Peyer's patch (tissue), 4 donors: ENCODE results near the gene LIPC. TPM values are rescaled to one million over a fixed set of nuclear protein-coding genes. Genes with fewer than 3 reads are reported as not detected.

Experiments
- DNase-seq, 3 donors: peaks; one replicate each; pipeline ENCODE4 v3.0.0-alpha.2; 2017 to 2019
- H3K27ac ChIP-seq, 4 donors: fragments of 200-600 bp; sonication (generic); one replicate each; pipeline ENCODE4 v1.5.1; 2016 to 2019
- H3K27me3 ChIP-seq, 2 donors: fragments of 200-600 bp; sonication (generic); one replicate each; pipeline ENCODE4 v1.5.1; 2019
- H3K36me3 ChIP-seq, 3 donors: fragments of 200-600 bp; sonication (generic); one replicate each; pipeline ENCODE4 v1.5.1; 2016 to 2019
- H3K4me1 ChIP-seq, 4 donors: fragments of 200-600 bp; sonication (generic); one replicate each; pipeline ENCODE4 v1.5.1; 2016 to 2019
- H3K4me3 ChIP-seq, 4 donors: fragments of 200-600 bp; sonication (generic); 1 replicate in 3 of 4; 2 replicates in 1 of 4; pipeline ENCODE4 v1.5.1; 2016 to 2019; ENCODE audit warnings: mild to moderate bottlenecking in 1 of 4
- H3K9me3 ChIP-seq, 4 donors: fragments of 200-600 bp; sonication (generic); one replicate each; pipeline ENCODE4 v1.5.1; 2016 to 2019; ENCODE audit warnings: mild to moderate bottlenecking in 1 of 4
- POLR2A ChIP-seq, 2 donors: fragments of 450-650 bp; IDR thresholded peaks; one replicate each; pipeline ENCODE4 v1.5.1; 2017; ENCODE audit warnings: antibody characterized with exemption in 2 of 2, mild to moderate bottlenecking in 2 of 2, moderate library complexity in 2 of 2
- total RNA-seq, 4 donors: library from RNA; depleted of rRNA; stranded (reverse); fragments of >200 nt; gene quantifications; one replicate each; pipeline ENCODE4 v1.1.0, GENCODE V29; 2016
- TF ChIP-seq, protein P1 (sequence below), 6 experiments: fragments of 450-650 bp in 4 of 6; fragments of 200-600 bp in 2 of 6; sonication (generic) in 1 of 6; IDR thresholded peaks; one replicate each; pipeline ENCODE4 v1.5.1; 2017 to 2019; ENCODE audit warnings: antibody characterized with exemption in 6 of 6, mild to moderate bottlenecking in 3 of 6, moderate library complexity in 1 of 6

The LIPC gene
- total RNA-seq, 4 donors from 2014 or later, result 0.40 to 8.9 (median 1.0) TPM; not detected in 1

DNA sequence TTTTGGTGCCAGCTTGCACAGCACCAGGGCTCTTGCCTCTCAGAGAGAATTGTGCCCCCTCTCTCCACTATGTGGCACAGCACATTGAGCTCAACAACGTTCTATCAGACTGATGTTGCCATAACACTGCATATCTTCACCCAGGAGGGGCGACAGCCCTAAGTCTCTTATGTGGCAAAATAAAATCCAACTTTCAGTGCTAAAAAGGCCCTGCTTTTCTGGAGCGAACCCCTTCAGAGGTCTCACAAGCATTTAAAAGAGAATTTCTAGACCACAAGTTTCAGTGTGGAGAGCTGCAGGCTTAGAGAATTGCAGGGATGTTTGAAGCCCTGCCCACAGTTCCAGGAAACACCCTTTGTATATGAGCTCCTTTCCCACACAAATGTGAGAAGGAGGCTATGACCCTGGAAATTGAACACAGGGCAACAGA, 85.5 kb downstream of the LIPC start:
- no peak overlapping the region for H3K4me3 ChIP-seq
- no peaks in the 10 kb centered on the region for H3K4me1 ChIP-seq
- TF ChIP-seq, protein P1, sequence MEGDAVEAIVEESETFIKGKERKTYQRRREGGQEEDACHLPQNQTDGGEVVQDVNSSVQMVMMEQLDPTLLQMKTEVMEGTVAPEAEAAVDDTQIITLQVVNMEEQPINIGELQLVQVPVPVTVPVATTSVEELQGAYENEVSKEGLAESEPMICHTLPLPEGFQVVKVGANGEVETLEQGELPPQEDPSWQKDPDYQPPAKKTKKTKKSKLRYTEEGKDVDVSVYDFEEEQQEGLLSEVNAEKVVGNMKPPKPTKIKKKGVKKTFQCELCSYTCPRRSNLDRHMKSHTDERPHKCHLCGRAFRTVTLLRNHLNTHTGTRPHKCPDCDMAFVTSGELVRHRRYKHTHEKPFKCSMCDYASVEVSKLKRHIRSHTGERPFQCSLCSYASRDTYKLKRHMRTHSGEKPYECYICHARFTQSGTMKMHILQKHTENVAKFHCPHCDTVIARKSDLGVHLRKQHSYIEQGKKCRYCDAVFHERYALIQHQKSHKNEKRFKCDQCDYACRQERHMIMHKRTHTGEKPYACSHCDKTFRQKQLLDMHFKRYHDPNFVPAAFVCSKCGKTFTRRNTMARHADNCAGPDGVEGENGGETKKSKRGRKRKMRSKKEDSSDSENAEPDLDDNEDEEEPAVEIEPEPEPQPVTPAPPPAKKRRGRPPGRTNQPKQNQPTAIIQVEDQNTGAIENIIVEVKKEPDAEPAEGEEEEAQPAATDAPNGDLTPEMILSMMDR (IDR thresholded peaks at IDR 0.05), result no peak
- TF ChIP-seq POLR2A (IDR thresholded peaks at IDR 0.05), result no peak
- no peak overlapping the region for H3K27ac ChIP-seq
- no peaks in the 10 kb centered on the region for H3K36me3 ChIP-seq
- H3K27me3 ChIP-seq, result no peaks in the 10 kb centered on the region
- no peak for DNase-seq
- H3K9me3 ChIP-seq, result no peaks in the 10 kb centered on the region

DNA sequence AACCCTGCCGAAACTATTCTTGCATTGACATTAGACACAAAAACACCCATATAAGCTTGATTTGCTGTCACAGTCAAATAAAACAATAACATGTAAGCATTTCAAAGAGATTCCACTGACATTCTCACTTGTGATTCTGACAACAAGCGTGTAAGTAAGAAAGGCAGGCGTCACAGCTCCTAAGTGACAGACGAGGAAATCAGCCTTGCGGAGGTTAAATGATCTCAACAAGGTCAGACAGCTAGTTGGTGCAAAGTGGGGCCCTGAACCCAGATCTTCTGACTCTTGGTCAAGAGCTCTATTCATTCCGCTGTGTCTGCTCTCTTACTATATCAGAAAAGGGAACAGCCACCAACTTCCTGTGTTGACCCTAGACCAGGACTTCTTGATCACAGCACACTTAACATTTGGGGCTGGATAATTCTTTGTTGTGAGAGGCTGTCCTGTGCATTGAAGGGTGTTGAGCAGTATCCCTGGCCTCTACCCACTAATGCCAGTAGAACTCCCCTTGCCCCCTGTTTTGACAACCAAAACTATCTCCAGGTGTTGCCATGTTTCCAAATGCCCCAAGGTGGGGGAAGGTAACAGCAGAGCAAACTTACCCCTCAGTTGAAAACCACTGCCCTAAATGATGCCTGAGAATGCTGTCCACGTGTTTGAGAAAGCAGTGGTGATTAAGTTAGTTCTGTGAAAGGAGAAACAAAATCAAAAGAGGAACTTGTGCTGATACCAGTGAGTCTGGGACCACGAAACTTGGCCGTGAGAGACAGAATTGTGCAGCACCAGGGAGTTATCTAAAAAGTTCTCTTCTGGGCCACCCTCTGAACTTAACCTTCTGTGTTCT, 86.1 kb downstream of the LIPC start:
- no peak overlapping the region for H3K4me3 ChIP-seq
- peak overlapping the region in 1 of 4 donors; percentile 18 for H3K27ac ChIP-seq
- no peaks in the 10 kb centered on the region for H3K27me3 ChIP-seq
- no peaks in the 10 kb centered on the region for H3K36me3 ChIP-seq
- no peak for TF ChIP-seq POLR2A (IDR thresholded peaks at IDR 0.05)
- TF ChIP-seq, protein P1 (IDR thresholded peaks at IDR 0.05), result no peak
- H3K9me3 ChIP-seq, result no peaks in the 10 kb centered on the region
- no peak for DNase-seq
- no peaks in the 10 kb centered on the region for H3K4me1 ChIP-seq

- Histone ChIP-seq H3K27me3 (no peaks in the 10 kb centered on the region), H3K9me3 (no peaks in the 10 kb centered on the region), H3K27ac (no peak overlapping the region), H3K36me3 (no peaks in the 10 kb centered on the region), H3K4me1 (no peaks in the 10 kb centered on the region), H3K4me3 (no peak overlapping the region)
- TF ChIP-seq, protein P1 (IDR thresholded peaks at IDR 0.05), result no peak
- TF ChIP-seq POLR2A (IDR thresholded peaks at IDR 0.05), result no peak
- no peak for DNase-seq
Observed at GRCh38 chr15:58518626-58519025, 86.8 kb downstream of the LIPC start.

DNA sequence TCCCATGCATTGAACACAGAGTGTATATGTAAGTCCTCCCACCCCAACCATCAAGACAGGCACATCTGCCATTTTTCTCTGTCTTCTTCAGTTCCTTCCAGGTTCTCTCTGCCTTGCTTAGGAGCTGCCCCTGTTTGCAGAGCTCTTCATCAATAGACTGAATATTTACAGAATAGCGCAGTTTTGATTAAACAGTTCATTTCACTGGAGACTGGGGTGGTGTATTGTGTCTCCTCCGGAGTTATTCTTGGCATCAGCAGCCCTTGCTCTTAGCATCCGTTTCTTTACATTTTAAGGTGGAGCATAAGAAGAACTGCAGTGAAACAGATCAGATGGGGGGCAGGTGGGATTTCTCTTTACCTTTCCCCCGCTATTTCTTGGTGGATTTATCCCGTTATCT, 87.7 kb downstream of the LIPC start:
- DNase-seq, result no peak
- H3K4me1 ChIP-seq, result no peaks in the 10 kb centered on the region
- no peaks in the 10 kb centered on the region for H3K36me3 ChIP-seq
- TF ChIP-seq, protein P1 (IDR thresholded peaks at IDR 0.05), result no peak
- TF ChIP-seq POLR2A (IDR thresholded peaks at IDR 0.05), result no peak
- H3K27ac ChIP-seq, result no peak overlapping the region
- H3K4me3 ChIP-seq, result no peak overlapping the region
- H3K27me3 ChIP-seq, result no peaks in the 10 kb centered on the region
- H3K9me3 ChIP-seq, result no peaks in the 10 kb centered on the region

DNA sequence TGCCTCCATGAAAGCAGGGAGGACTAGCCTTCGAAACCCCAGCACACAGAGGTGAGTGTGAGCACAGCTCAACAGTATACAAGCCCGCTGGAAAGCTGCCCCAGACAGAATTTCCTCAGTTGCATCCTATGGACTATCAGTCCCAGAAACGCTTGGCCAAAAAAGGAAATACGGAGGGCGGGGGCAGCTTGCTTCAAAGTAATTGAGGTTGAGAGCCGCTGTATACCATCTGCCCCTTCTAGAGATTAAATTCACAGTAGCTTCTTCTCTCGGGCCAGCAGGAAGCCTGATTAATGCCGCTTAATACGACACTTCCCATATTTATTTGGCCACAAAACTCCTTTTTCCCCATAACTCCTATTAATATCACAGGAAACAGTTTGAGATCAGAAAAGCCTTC, 88.7 kb downstream of the LIPC start:
- no peaks in the 10 kb centered on the region for H3K9me3 ChIP-seq
- H3K4me1 ChIP-seq, result no peaks in the 10 kb centered on the region
- DNase-seq, result peak in 1 of 3 donors; percentile 32
- no peak for TF ChIP-seq POLR2A (IDR thresholded peaks at IDR 0.05)
- TF ChIP-seq, protein P1 (IDR thresholded peaks at IDR 0.05), result no peak
- H3K4me3 ChIP-seq, result no peak overlapping the region
- H3K36me3 ChIP-seq, result no peaks in the 10 kb centered on the region
- H3K27me3 ChIP-seq, result no peaks in the 10 kb centered on the region
- H3K27ac ChIP-seq, result no peak overlapping the region
